Gastrocnemius medialis (tissue), 4 donors: ENCODE data around the gene ZBTB22. TPM values are rescaled to one million over a fixed set of nuclear protein-coding genes. Genes with fewer than 3 reads are reported as not detected.

ENCODE experiments used
- ATAC-seq, 2 donors: fragments of 150-250 bp; one replicate each; pipeline ENCODE4 v1.9.1; 2016
- DNase-seq, 2 donors: peaks; one replicate each; pipeline ENCODE4 v3.0.0-alpha.2; 2019
- H3K27ac ChIP-seq, 4 donors: fragments of 200-600 bp; sonication (generic); 1 replicate in 1 of 4; 2 replicates in 3 of 4; pipeline ENCODE4 v1.5.1; 2016 to 2018; ENCODE audit warnings: mild to moderate bottlenecking in 2 of 4, moderate library complexity in 1 of 4
- H3K27me3 ChIP-seq, 3 donors: fragments of 200-600 bp; sonication (generic) in 2 of 3; 1 replicate in 1 of 3; 2 replicates in 2 of 3; pipeline versions ENCODE4 v1.5.1 to v1.6.0; 2016 to 2019; ENCODE audit warnings: mild to moderate bottlenecking in 1 of 3, moderate library complexity in 1 of 3
- H3K36me3 ChIP-seq, 2 donors: fragments of 200-600 bp; sonication (generic) in 1 of 2; one replicate each; pipeline ENCODE4 v1.5.1; 2017 to 2018
- H3K4me1 ChIP-seq, 2 donors: fragments of 200-600 bp; sonication (generic) in 1 of 2; one replicate each; pipeline ENCODE4 v1.5.1; 2016 to 2017; ENCODE audit warnings: mild to moderate bottlenecking in 2 of 2
- H3K4me3 ChIP-seq, 4 donors: fragments of 200-600 bp; sonication (generic) in 3 of 4; 1 replicate in 1 of 4; 2 replicates in 3 of 4; pipeline ENCODE4 v1.5.1; 2016 to 2019; ENCODE audit warnings: mild to moderate bottlenecking in 2 of 4
- H3K9me3 ChIP-seq, 3 donors: fragments of 200-600 bp; sonication (generic) in 2 of 3; 1 replicate in 1 of 3; 2 replicates in 2 of 3; pipeline ENCODE4 v1.5.1; 2016 to 2019
- CTCF ChIP-seq, 5 experiments: fragments of 450-650 bp in 3 of 5; fragments of 200-600 bp in 2 of 5; sonication (generic) in 2 of 5; IDR thresholded peaks in 4 of 5; conservative IDR thresholded peaks in 1 of 5; 1 replicate in 4 of 5; 2 replicates in 1 of 5; pipeline ENCODE4 v1.5.1; 2016 to 2019; ENCODE audit warnings: antibody characterized with exemption in 5 of 5, mild to moderate bottlenecking in 3 of 5, moderate library complexity in 3 of 5
- POLR2A ChIP-seq, 2 donors: fragments of 450-650 bp; IDR thresholded peaks; one replicate each; pipeline ENCODE4 v1.6.1; 2017; ENCODE audit warnings: antibody characterized with exemption in 2 of 2, mild to moderate bottlenecking in 2 of 2, moderate library complexity in 2 of 2
- in situ Hi-C, 4 donors: fragments of 200-750 bp; cut with MboI; loops; one replicate each; pipeline versions ENCODE4 v1.15.0 to v1.8.0; 2017; ENCODE audit warnings: low sequenced_read_pairs in 4 of 4
- intact Hi-C: fragments of 100-400 bp; cut with DNase I; formaldehyde crosslinking; loops from one replicate; pipeline ENCODE4 v1.15.1; 2023; ENCODE audit warnings: low total_unique reads
- total RNA-seq, 4 donors: library from RNA; depleted of rRNA; stranded (reverse); fragments of >200 nt; gene quantifications; one replicate each; pipeline versions ENCODE4 v1.1.0 to v1.2.3, GENCODE V29; 2016

ZBTB22 gene
- total RNA-seq, 4 donors from 2014 or later, result 9.0 to 19.3 (median 16.3) TPM

GRCh38 chr6:33314943-33315792 is 2.4 kb downstream of the ZBTB22 start:
- no peak for ATAC-seq
- TF ChIP-seq CTCF (IDR thresholded peaks at IDR 0.05 in 4 of 5, conservative IDR thresholded peaks at IDR 0.05 in 1 of 5) (no peak), POLR2A (IDR thresholded peaks at IDR 0.05) (no peak)
- intact Hi-C loops (loop anchor here (10.0 kb wide), 2 partner anchors 410 to 1140 kb away; partner anchors contain the start of genes AGPAT1 and RNF5), in situ Hi-C loops (no loop called here)
- Histone ChIP-seq H3K27ac (peak overlapping the region; percentile 86 to 94 (median 94)), H3K4me1 (peaks cover 26 to 57% of the 10 kb centered on the region in 2 donors), H3K4me3 (peak overlapping the region; percentile 89 to 99 (median 96)), H3K27me3 (no peaks in the 10 kb centered on the region), H3K36me3 (peaks cover 0 to 18% of the 10 kb centered on the region in 2 donors), H3K9me3 (no peaks in the 10 kb centered on the region)
- no peak for DNase-seq

- peak overlapping the region; percentile 86 to 94 (median 94) for H3K27ac ChIP-seq
- H3K4me3 ChIP-seq, result peak overlapping the region; percentile 89 to 99 (median 96)
- peak; percentile 6 to 8 for ATAC-seq
- no peaks in the 10 kb centered on the region for H3K27me3 ChIP-seq
- intact Hi-C loops, result loop anchor here (10.0 kb wide), 2 partner anchors 410 to 1140 kb away; partner anchors contain the start of genes AGPAT1 and RNF5
- in situ Hi-C loops, result no loop called here
- peaks cover 23 to 51% of the 10 kb centered on the region in 2 donors for H3K4me1 ChIP-seq
- TF ChIP-seq POLR2A (IDR thresholded peaks at IDR 0.05) (no peak), CTCF (IDR thresholded peaks at IDR 0.05 in 4 of 5, conservative IDR thresholded peaks at IDR 0.05 in 1 of 5) (no peak)
- H3K36me3 ChIP-seq, result peaks cover 0 to 12% of the 10 kb centered on the region in 2 donors
- peak; percentile 50 to 67 for DNase-seq
- H3K9me3 ChIP-seq, result no peaks in the 10 kb centered on the region
Measured at GRCh38 chr6:33314515-33314942, 3.0 kb downstream of the ZBTB22 start.

GRCh38 chr6:33313709-33314514 is 3.6 kb downstream of the ZBTB22 start, which contains the start of gene TAPBP:
Gene TAPBP (minus strand): TSS chr6:33314078. CDS start chr6:33314041, 37 bp downstream.
- TF ChIP-seq CTCF (IDR thresholded peaks at IDR 0.05 in 4 of 5, conservative IDR thresholded peaks at IDR 0.05 in 1 of 5) (no peak), POLR2A (IDR thresholded peaks at IDR 0.05) (peak; percentile 29 to 53)
- Histone ChIP-seq H3K27me3 (no peaks in the 10 kb centered on the region), H3K36me3 (peaks cover 0 to 5% of the 10 kb centered on the region in 2 donors), H3K27ac (peak within 1 kb of the TSS; percentile 86 to 94 (median 94)), H3K9me3 (no peaks in the 10 kb centered on the region), H3K4me3 (peak within 1 kb of the TSS; percentile 89 to 99 (median 96)), H3K4me1 (peaks cover 23 to 50% of the 10 kb centered on the region in 2 donors)
- DNase-seq (peak; percentile 32 to 49), ATAC-seq (peak; percentile 6 to 27)
- intact Hi-C loops (loop anchor here (10.0 kb wide), 2 partner anchors 411 to 1139 kb away; partner anchors contain the start of genes AGPAT1 and RNF5), in situ Hi-C loops (no loop called here)

- no peaks in the 10 kb centered on the region for H3K36me3 ChIP-seq
- H3K4me3 ChIP-seq, result peak overlapping the region; percentile 89 to 99 (median 96)
- H3K27me3 ChIP-seq, result no peaks in the 10 kb centered on the region
- in situ Hi-C loops (no loop called here), intact Hi-C loops (loop anchor here (10.0 kb wide), 2 partner anchors 412 to 1138 kb away; partner anchors contain the start of genes AGPAT1 and RNF5)
- peaks cover 18 to 43% of the 10 kb centered on the region in 2 donors for H3K4me1 ChIP-seq
- TF ChIP-seq CTCF (IDR thresholded peaks at IDR 0.05 in 4 of 5, conservative IDR thresholded peaks at IDR 0.05 in 1 of 5) (no peak), POLR2A (IDR thresholded peaks at IDR 0.05) (no peak)
- ATAC-seq, result peak in 1 of 2 donors; percentile 3
- no peaks in the 10 kb centered on the region for H3K9me3 ChIP-seq
- no peak for DNase-seq
- peak overlapping the region; percentile 86 to 94 (median 94) for H3K27ac ChIP-seq
Measured at GRCh38 chr6:33313105-33313708, 4.3 kb downstream of the ZBTB22 start.
